CD14-positive monocyte (primary cell): ENCODE measurements around the gene TMEM119. TPM values are rescaled to one million over a fixed set of nuclear protein-coding genes. Genes with fewer than 3 reads are reported as not detected.
"Not testable (repeated sequence)": the region's sequence is repeated elsewhere in the genome, so short reads cannot be mapped to it uniquely, and the experiment has no call there.

Source experiments
- DNase-seq, 3 donors: peaks; one replicate each; pipeline ENCODE4 v3.0.0-alpha.2; 2011 to 2022
- H2AFZ ChIP-seq: 2 replicates; pipeline ENCODE4 v1.6.0; 2012; ENCODE audit warnings: mild to moderate bottlenecking, low read depth, low read length, inconsistent platforms; ENCODE audit not compliant: insufficient read depth, poor library complexity, severe bottlenecking
- H3K27ac ChIP-seq, 2 donors: 1 replicate in 1 of 2; 2 replicates in 1 of 2; pipeline ENCODE4 v1.5.1; 2012 to 2013; ENCODE audit warnings: low read length in 2 of 2, control low read depth in 1 of 2, inconsistent platforms in 1 of 2, low read depth in 1 of 2, mild to moderate bottlenecking in 1 of 2
- H3K27me3 ChIP-seq, 2 donors: one replicate each; pipeline versions ENCODE4 v1.6.0 to v1.6.1; 2011 to 2013; ENCODE audit warnings: low read length in 2 of 2; ENCODE audit not compliant: control insufficient read depth in 2 of 2, insufficient read depth in 2 of 2
- H3K36me3 ChIP-seq, 2 donors: replicated peaks in 1 of 2; 1 replicate in 1 of 2; 2 replicates in 1 of 2; pipeline versions ENCODE4 v1.5.1 to v1.6.1; 2012 to 2013; ENCODE audit warnings: low read length in 2 of 2, control low read depth in 1 of 2, inconsistent platforms in 1 of 2, mild to moderate bottlenecking in 1 of 2; ENCODE audit not compliant: insufficient read depth in 2 of 2, control insufficient read depth in 1 of 2
- H3K4me1 ChIP-seq, 2 donors: 1 replicate in 1 of 2; 2 replicates in 1 of 2; pipeline versions ENCODE4 v1.5.1 to v1.6.1; 2012 to 2013; ENCODE audit warnings: low read length in 2 of 2, control low read depth in 1 of 2, inconsistent platforms in 1 of 2, mild to moderate bottlenecking in 1 of 2, moderate library complexity in 1 of 2; ENCODE audit not compliant: insufficient read depth in 2 of 2, control insufficient read depth in 1 of 2
- H3K4me2 ChIP-seq: replicated peaks from 2 replicates; pipeline ENCODE3; 2012; ENCODE audit warnings: low read length, moderate library complexity, mild to moderate bottlenecking; ENCODE audit not compliant: poor library complexity, severe bottlenecking; ENCODE audit errors: extremely low read depth
- H3K4me3 ChIP-seq, 3 experiments: fragments of 200-600 bp in 1 of 3; sonication (generic) in 1 of 3; replicated peaks in 1 of 3; 1 replicate in 2 of 3; 2 replicates in 1 of 3; pipeline ENCODE4 v1.5.1; 2011 to 2013; ENCODE audit warnings: low read length in 3 of 3, mild to moderate bottlenecking in 3 of 3, control low read depth in 2 of 3, low read depth in 2 of 3, inconsistent platforms in 1 of 3, moderate library complexity in 1 of 3
- H3K79me2 ChIP-seq: 2 replicates; pipeline ENCODE4 v1.6.0; 2012; ENCODE audit warnings: mild to moderate bottlenecking, control low read depth, inconsistent platforms, low read length, moderate library complexity; ENCODE audit not compliant: insufficient read depth
- H3K9ac ChIP-seq: 2 replicates; pipeline ENCODE4 v1.6.0; 2017; ENCODE audit warnings: low read length, mild to moderate bottlenecking; ENCODE audit not compliant: insufficient read depth, poor library complexity, severe bottlenecking
- H3K9me3 ChIP-seq, 2 donors: replicated peaks in 1 of 2; 1 replicate in 1 of 2; 2 replicates in 1 of 2; pipeline versions ENCODE4 v1.5.1 to v1.6.1; 2012 to 2013; ENCODE audit warnings: low read length in 2 of 2, control low read depth in 1 of 2; ENCODE audit not compliant: control insufficient read depth in 1 of 2, insufficient read depth in 1 of 2
- H4K20me1 ChIP-seq: 2 replicates; pipeline ENCODE4 v1.6.0; 2012; ENCODE audit warnings: mild to moderate bottlenecking, low read length, control low read depth, moderate library complexity; ENCODE audit not compliant: insufficient read depth
- H3K27ac Mint-ChIP-seq, 7 donors: one replicate each; pipeline ENCODE4 v1.8.0; 2020; ENCODE audit warnings: mild to moderate bottlenecking in 7 of 7, mixed read lengths in 7 of 7, moderate library complexity in 6 of 7, inconsistent platforms in 2 of 7
- H3K27me3 Mint-ChIP-seq, 3 donors: one replicate each; pipeline ENCODE4 v1.8.0; 2021 to 2022; ENCODE audit warnings: low read depth in 3 of 3, mild to moderate bottlenecking in 3 of 3, mixed read lengths in 3 of 3, moderate library complexity in 3 of 3, inconsistent platforms in 1 of 3
- H3K36me3 Mint-ChIP-seq, 2 donors: one replicate each; pipeline ENCODE4 v1.8.0; 2020; ENCODE audit warnings: mixed read lengths in 2 of 2, inconsistent platforms in 1 of 2, mild to moderate bottlenecking in 1 of 2
- H3K4me1 Mint-ChIP-seq: one replicate; pipeline ENCODE4 v1.8.0; 2020; ENCODE audit warnings: mild to moderate bottlenecking, mixed read lengths
- H3K4me3 Mint-ChIP-seq, 2 donors: one replicate each; pipeline ENCODE4 v1.8.0; 2020; ENCODE audit warnings: mild to moderate bottlenecking in 2 of 2, mixed read lengths in 2 of 2, moderate library complexity in 1 of 2
- H3K9me3 Mint-ChIP-seq, 7 donors: one replicate each; pipeline ENCODE4 v1.8.0; 2020 to 2022; ENCODE audit warnings: mixed read lengths in 7 of 7, mild to moderate bottlenecking in 6 of 7, moderate library complexity in 6 of 7, inconsistent platforms in 2 of 7
- CTCF ChIP-seq: fragments of 200-600 bp; IDR thresholded peaks from one replicate; pipeline ENCODE4 v1.8.0; 2022; ENCODE audit warnings: antibody characterized with exemption, mild to moderate bottlenecking
- WGBS: methylation state at CpG from one replicate; pipeline ENCODE4 v1.1.5; 2013; ENCODE audit warnings: missing lambda C conversion rate; ENCODE audit not compliant: insufficient coverage; 5-methylcytosine and 5-hydroxymethylcytosine counted together
- intact Hi-C, 2 donors: fragments of 100-400 bp; cut with micrococcal nuclease; formaldehyde crosslinking; loops; one replicate each; pipeline versions ENCODE4 v1.15.0 to v1.15.1; 2023
- polyA plus RNA-seq, 3 donors: library from polyadenylated mRNA; depleted of rRNA in 1 of 3; unstranded in 2 of 3; stranded (reverse) in 1 of 3; fragments of 300-500 nt in 2 of 3; fragments of >200 nt in 1 of 3; fragmentation: Illumina TruSeq in 2 of 3; gene quantifications; 1 replicate in 2 of 3; 2 replicates in 1 of 3; pipeline ENCODE4 v1.2.3, GENCODE V29; 2012 to 2021

TMEM119 gene
- polyA plus RNA-seq, 3 donors = 0.18 to 0.85 (median 0.56) TPM

DNA sequence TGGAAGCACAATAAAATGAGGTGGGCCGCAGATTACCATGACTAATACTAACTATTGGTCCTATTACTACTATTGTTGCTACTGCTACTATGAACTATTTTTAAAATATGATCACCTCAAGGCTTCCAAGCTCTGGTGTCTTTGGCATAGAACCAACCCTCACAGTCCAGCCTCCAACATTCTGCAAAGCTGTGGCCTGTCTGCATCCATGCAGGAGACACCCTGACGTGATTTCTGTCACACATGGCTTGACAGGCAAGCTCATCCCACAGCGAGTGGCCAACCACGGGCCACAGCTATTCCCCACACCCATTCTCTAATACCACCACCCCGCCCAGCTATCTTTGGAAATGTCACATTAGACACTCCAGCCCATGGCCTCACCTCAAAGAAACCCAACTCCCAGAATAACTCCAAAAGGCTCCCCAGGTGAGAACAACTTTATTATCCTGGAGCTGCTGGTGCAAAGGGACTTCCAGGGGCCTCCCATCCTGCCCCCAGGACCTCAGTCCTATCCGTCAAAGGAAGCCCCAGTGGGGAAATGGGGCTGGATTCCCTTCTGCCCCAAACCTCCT, 21.1 kb downstream of the TMEM119 start:
- intact Hi-C loops = loop anchor here in 1 of 2 donors (10.0 kb wide), 1 partner anchor 378 kb away; no protein-coding TSS in a partner anchor
- H3K36me3 Mint-ChIP-seq = no peaks in the 10 kb centered on the region
- no peaks in the 10 kb centered on the region for H3K4me1 Mint-ChIP-seq
- no peaks in the 10 kb centered on the region for H3K36me3 ChIP-seq
- H3K27me3 Mint-ChIP-seq = peaks cover 2 to 4% (median 2%) of the 10 kb centered on the region in 3 donors
- no peak overlapping the region for H3K4me3 Mint-ChIP-seq
- no peaks in the 10 kb centered on the region for H3K9me3 ChIP-seq
- no peak overlapping the region for H3K9ac ChIP-seq
- no peaks in the 10 kb centered on the region for H3K4me1 ChIP-seq
- no peak overlapping the region for H3K4me2 ChIP-seq
- H3K27ac ChIP-seq = no peak overlapping the region
- no peak for DNase-seq
- no peaks in the 10 kb centered on the region for H3K79me2 ChIP-seq
- H2AFZ ChIP-seq = no peak overlapping the region
- peaks cover 0 to 4% (median 0%) of the 10 kb centered on the region in 7 donors for H3K9me3 Mint-ChIP-seq
- TF ChIP-seq CTCF = no peak
- no peaks in the 10 kb centered on the region for H4K20me1 ChIP-seq
- no peaks in the 10 kb centered on the region for H3K27me3 ChIP-seq
- H3K27ac Mint-ChIP-seq = no peak overlapping the region
- H3K4me3 ChIP-seq = no peak overlapping the region
- 84% methylated on average over 5 of the region's 6 CpGs for WGBS

DNA sequence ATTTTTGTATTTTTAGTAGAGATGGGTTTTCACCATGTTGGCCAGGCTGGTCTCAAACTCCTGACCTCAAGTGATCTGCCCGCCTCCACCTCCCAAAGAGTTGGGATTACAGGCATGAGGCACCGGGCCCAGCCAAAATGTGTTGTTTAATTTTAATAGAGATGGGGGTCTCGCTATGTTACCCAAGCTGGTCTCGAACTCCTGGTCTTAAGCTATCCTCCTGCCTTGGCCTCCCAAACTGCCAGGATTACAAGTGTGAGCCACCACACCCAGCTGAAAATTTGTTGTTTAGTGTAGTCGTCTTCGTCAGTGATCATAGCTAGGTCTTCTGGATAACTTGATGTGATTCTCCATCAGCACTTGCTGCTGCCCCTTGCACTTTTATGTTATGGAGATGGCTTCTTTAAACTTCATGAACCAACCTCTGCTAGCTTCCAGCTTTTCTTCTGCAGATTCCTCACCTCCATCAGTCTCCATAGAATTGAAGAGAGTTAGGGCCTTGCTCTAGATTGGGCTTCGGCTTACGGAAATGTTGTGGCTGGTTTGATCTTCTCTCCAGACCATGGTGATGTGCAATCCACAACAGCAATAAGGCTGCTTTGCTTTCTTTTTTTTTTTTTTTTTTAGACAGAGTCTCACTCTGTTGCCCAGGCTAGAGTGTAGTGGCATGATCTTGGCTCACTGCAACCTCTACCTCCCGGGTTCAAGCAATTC, 22.5 kb downstream of the TMEM119 start:
- Histone ChIP-seq H3K27ac (no peak overlapping the region), H4K20me1 (no peaks in the 10 kb centered on the region), H3K9me3 (no peaks in the 10 kb centered on the region), H3K79me2 (no peaks in the 10 kb centered on the region), H3K4me2 (no peak overlapping the region), H3K4me1 (no peaks in the 10 kb centered on the region), H2AFZ (no peak overlapping the region), H3K4me3 (no peak overlapping the region), H3K9ac (no peak overlapping the region), H3K36me3 (no peaks in the 10 kb centered on the region), H3K27me3 (no peaks in the 10 kb centered on the region)
- TF ChIP-seq CTCF = no peak
- WGBS = 83% methylated on average over 2 of the region's 9 CpGs
- DNase-seq = no peak
- intact Hi-C loops = loop anchor here in 1 of 2 donors (10.0 kb wide), 1 partner anchor 379 kb away; no protein-coding TSS in a partner anchor
- Mint-ChIP-seq H3K4me3 (no peak overlapping the region), H3K27me3 (peaks cover 2 to 4% (median 2%) of the 10 kb centered on the region in 3 donors), H3K27ac (no peak overlapping the region), H3K4me1 (no peaks in the 10 kb centered on the region), H3K9me3 (peaks cover 0 to 4% (median 0%) of the 10 kb centered on the region in 7 donors), H3K36me3 (peaks cover 0 to 3% of the 10 kb centered on the region in 2 donors)

DNA sequence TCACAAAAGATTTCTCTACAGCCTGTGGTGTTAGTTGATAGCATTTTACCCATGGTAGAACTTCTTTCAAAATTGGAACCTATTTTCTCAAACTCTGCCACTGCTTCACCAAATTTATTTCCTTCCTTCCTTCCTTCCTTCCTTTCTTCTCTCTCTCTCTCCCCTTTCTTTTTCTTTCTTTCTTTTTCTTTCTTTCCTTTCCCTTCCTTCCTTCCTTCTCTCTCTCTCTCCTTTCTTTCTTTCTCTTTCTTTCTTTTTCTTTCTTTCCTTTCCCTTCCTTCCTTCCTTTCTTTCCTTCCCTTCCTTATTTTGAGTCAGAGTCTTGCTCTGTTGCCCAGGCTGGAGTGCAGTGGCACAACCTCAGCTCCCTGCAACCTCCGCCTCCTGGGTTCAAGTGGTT, 23.6 kb downstream of the TMEM119 start:
- not testable (repeated sequence) for H3K9ac ChIP-seq, H3K4me1 Mint-ChIP-seq, H3K9me3 ChIP-seq, H3K27ac ChIP-seq, H3K27me3 Mint-ChIP-seq, H3K4me2 ChIP-seq, H3K9me3 Mint-ChIP-seq, H3K27ac Mint-ChIP-seq, H3K36me3 ChIP-seq, H3K79me2 ChIP-seq, H3K27me3 ChIP-seq, H3K4me1 ChIP-seq, H3K4me3 Mint-ChIP-seq, H2AFZ ChIP-seq, DNase-seq, H3K4me3 ChIP-seq, H4K20me1 ChIP-seq
- WGBS = 88% methylated on average over 1 of the region's 1 CpG
- intact Hi-C loops = loop anchor here in 1 of 2 donors (10.0 kb wide), 1 partner anchor 381 kb away; no protein-coding TSS in a partner anchor
- peaks cover 0 to 11% of the 10 kb centered on the region in 2 donors for H3K36me3 Mint-ChIP-seq
